T-helper 2 cell treated with Interferon-gamma antibody and Interleukin-4, amounts not matched to agents 5 μg/mL and 100 μg/mL, for 36 hours (primary cell): Measurements from ENCODE around the gene SH3YL1.
"Not testable (repeated sequence)": the region's sequence is repeated elsewhere in the genome, so short reads cannot be mapped to it uniquely, and the experiment has no call there.

Source experiments
- DNase-seq: peaks from one replicate; pipeline ENCODE4 v3.0.0; 2021; ENCODE audit warnings: low spot score
- H3K27ac Mint-ChIP-seq: one replicate; pipeline ENCODE4 v1.8.0; 2021; ENCODE audit warnings: mild to moderate bottlenecking, mixed read lengths
- H3K27me3 Mint-ChIP-seq: one replicate; pipeline ENCODE4 v1.8.0; 2021; ENCODE audit warnings: low read depth, mixed read lengths
- H3K36me3 Mint-ChIP-seq: one replicate; pipeline ENCODE4 v1.8.0; 2021; ENCODE audit warnings: low read depth, mixed read lengths
- H3K4me1 Mint-ChIP-seq: one replicate; pipeline ENCODE4 v1.8.0; 2021; ENCODE audit warnings: low read depth, mixed read lengths
- H3K4me3 Mint-ChIP-seq: one replicate; pipeline ENCODE4 v1.8.0; 2022; ENCODE audit warnings: mild to moderate bottlenecking, moderate library complexity, mixed read lengths
- H3K9me3 Mint-ChIP-seq: one replicate; pipeline ENCODE4 v1.8.0; 2021; ENCODE audit warnings: mixed read lengths

The SH3YL1 gene

DNA sequence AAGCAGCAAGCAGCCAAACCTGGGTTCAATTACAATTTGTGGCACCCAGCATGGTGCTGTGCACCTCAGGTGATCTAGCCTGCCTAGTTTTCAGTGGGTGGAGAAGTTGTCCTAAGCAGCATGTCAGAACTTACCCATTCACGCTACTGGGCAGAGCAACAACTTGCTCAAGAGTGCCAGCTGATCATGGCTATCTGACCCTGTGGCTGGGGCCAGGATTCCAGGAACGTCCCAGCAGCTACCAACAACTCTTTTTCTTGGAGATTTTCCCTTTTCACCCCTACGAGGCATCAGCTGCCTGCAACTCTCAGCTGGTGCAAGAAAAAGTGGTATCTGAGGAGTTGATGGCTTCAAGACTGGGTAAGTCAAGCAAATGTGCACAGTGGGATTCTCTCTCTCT is 83.5 kb downstream of the SH3YL1 start:
- Mint-ChIP-seq H3K4me3 (no peak overlapping the region), H3K4me1 (peaks cover 27% of the 10 kb centered on the region), H3K27me3 (no peaks in the 10 kb centered on the region), H3K36me3 (peaks cover 9% of the 10 kb centered on the region), H3K9me3 (peaks cover 19% of the 10 kb centered on the region), H3K27ac (no peak overlapping the region)
- no peak for DNase-seq

DNA sequence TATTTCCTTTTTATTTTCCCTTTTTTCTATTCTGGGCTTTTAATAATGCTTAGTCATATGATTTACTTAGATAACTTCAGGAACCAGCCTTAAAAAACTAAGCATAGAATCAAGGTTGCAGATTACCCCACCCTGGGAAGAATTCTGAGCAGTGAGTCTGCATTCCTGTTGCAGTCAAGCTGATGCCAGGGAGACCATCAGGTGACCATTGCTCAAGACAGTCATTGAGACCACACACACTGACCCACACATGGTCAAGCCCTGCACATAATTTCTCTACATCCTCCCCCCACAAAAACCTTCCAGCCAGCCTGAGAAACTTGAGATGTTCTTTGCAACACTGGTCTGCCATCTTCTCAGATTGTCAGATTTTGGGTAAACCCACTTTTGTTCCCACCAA is 83.9 kb downstream of the SH3YL1 start:
- Mint-ChIP-seq H3K27ac (no peak overlapping the region), H3K4me3 (no peak overlapping the region), H3K4me1 (peaks cover 31% of the 10 kb centered on the region)

DNA sequence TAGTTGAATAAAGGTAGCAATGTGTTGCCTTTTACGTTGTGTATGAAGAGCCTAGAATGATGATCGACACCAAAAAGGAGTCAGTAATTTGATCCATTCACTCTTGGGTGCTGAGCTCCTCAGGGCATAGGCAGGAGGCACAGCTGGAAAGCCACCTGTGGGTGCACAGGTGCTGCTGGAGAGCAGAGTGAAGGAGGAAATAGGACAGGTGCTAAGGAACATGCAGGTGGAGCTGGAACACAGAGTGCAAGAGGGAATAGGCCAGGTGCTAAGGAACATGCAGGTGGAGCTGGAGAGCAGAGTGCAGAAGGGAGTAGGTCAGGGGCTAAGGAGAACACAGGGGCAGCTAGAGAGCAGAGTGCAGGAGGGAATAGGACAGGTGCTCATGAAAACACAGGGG is 86.1 kb downstream of the SH3YL1 start:
- H3K27ac Mint-ChIP-seq, result no peak overlapping the region
- H3K36me3 Mint-ChIP-seq, result peaks cover 3% of the 10 kb centered on the region
- H3K4me3 Mint-ChIP-seq, result no peak overlapping the region
- no peak for DNase-seq
- H3K27me3 Mint-ChIP-seq, result no peaks in the 10 kb centered on the region
- peaks cover under 1% of the 10 kb centered on the region for H3K9me3 Mint-ChIP-seq
- peaks cover 29% of the 10 kb centered on the region for H3K4me1 Mint-ChIP-seq

More for the DNA sequence above, 83.9 kb downstream of the SH3YL1 start:
- peaks cover 7% of the 10 kb centered on the region for H3K36me3 Mint-ChIP-seq
- peaks cover 15% of the 10 kb centered on the region for H3K9me3 Mint-ChIP-seq
- no peaks in the 10 kb centered on the region for H3K27me3 Mint-ChIP-seq
- no peak for DNase-seq

DNA sequence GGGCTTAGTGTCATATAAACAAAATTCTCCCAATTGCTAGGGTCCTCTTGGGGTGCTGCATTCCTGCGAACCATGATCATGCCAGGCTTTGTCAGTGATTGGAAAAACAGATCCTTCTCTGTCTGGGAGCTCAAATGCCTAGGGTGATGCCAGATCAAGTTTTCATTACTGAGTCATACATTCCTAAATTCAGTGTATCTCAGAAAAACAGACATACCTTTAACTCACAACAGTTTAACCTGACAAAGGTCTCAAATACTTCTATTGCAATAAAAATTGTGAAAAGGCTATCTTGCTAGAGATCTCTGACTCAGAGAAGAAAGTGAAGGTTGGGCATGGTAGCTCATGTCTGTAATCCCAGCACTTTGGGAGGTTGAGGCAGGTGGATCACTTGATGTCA is 86.9 kb downstream of the SH3YL1 start:
- no peak for DNase-seq
- peak overlapping the region; percentile 60 for H3K27ac Mint-ChIP-seq
- no peaks in the 10 kb centered on the region for H3K9me3 Mint-ChIP-seq
- H3K4me3 Mint-ChIP-seq, result peak overlapping the region; percentile 50
- H3K36me3 Mint-ChIP-seq, result peaks cover 3% of the 10 kb centered on the region
- H3K27me3 Mint-ChIP-seq, result no peaks in the 10 kb centered on the region
- peaks cover 29% of the 10 kb centered on the region for H3K4me1 Mint-ChIP-seq

DNA sequence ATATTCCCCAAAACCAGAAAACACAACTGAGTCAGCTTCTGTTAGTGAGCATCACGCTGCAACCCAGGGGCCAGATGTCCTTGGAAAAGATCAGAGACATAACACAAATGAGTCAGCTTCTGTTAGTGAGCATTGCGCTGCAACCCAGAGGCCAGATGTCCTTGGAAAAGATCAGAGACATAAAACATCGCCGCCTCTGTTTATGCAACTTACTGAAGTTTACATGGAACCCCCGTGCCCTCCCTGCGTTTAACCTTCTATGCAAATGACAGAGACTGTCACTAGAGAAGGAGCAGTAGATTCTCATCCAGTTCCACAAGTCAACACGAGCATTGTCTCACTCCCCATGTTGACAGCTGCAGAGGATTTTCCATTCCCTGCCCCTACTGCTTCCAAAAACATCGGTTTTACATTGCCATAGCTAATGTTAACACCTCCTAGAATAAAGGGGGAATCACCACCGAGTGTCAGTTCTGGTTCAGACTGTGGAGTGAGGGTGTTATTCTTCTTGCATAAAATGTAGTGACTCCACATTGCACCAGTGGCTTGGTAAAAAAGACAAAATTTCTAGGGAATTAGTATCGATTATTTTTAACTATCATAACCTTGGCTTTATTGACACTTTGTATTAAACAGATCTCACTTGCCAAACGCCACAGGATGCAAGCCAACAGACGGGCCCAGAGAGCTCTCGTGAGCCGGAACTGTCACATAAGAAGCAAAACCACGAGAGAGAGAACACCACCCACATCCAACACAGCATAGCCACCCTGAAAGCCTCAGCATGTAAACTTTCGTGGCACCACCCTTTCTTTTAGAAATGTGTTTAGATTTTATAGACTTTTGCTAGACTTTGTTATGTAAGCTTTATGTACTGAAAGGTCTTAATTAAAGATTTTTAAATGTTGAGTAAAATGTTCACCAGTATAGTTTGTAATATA is 87.7 kb downstream of the SH3YL1 start:
- no peaks in the 10 kb centered on the region for H3K27me3 Mint-ChIP-seq
- DNase-seq, result peak; percentile 50
- H3K4me3 Mint-ChIP-seq, result peak overlapping the region; percentile 75
- H3K36me3 Mint-ChIP-seq, result peaks cover 2% of the 10 kb centered on the region
- peaks cover 29% of the 10 kb centered on the region for H3K4me1 Mint-ChIP-seq
- no peaks in the 10 kb centered on the region for H3K9me3 Mint-ChIP-seq
- peak overlapping the region; percentile 81 for H3K27ac Mint-ChIP-seq

DNA sequence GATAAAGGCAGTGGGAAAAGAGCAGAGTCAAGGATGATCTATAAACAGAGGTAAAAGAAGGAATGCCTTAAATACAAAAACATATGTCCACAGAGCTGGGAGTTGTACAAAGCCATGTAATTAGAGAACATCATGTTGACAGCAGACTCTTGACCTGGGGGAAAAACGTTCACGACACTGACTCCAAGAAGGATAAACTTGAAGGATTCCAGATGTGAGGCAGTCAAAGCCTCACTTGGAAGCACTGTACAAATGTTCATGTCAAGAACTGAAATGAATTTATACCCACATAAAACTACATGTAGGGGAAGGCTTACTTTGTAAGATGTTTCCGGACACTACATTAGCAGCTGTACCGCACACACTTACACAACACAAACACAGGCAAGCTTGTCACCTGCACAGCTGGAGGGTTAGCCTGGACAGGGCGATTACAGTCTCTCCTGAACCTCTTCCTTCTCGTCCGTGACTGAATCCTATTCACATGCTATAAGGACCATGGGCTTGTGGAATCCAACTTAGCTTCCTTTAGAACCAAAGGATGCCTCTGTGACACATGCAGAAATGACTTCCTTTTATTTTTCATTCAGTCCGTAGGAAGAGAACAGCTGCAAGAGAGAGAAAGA is 88.6 kb downstream of the SH3YL1 start:
- Mint-ChIP-seq H3K27me3 (no peaks in the 10 kb centered on the region), H3K4me3 (peak overlapping the region; percentile 75), H3K36me3 (peaks cover 2% of the 10 kb centered on the region), H3K9me3 (no peaks in the 10 kb centered on the region), H3K4me1 (peaks cover 29% of the 10 kb centered on the region), H3K27ac (peak overlapping the region; percentile 69)
- DNase-seq, result no peak

DNA sequence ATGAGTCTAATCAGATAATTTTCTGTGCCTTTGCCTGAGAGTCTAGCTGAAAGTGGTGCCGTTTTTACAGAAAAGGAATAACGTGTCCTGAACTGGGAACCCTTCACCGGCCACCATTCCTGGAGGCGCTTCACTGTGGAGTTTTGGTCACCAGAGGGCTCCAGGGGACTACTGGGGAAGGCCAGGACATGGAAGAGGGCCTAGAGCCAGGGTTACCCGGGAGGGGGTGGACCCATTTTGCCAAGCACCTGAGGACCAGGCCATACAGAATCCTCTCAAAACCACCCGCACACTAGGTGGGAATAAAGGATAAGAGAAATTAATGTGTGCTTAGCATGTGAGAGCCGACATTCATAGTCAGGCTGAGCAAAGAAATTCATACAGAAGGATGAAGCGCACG is 91.7 kb downstream of the SH3YL1 start:
- H3K4me3 Mint-ChIP-seq, H3K27me3 Mint-ChIP-seq, H3K27ac Mint-ChIP-seq, DNase-seq, H3K36me3 Mint-ChIP-seq, H3K9me3 Mint-ChIP-seq: not testable (repeated sequence)
- H3K4me1 Mint-ChIP-seq, result peaks cover 20% of the 10 kb centered on the region

DNA sequence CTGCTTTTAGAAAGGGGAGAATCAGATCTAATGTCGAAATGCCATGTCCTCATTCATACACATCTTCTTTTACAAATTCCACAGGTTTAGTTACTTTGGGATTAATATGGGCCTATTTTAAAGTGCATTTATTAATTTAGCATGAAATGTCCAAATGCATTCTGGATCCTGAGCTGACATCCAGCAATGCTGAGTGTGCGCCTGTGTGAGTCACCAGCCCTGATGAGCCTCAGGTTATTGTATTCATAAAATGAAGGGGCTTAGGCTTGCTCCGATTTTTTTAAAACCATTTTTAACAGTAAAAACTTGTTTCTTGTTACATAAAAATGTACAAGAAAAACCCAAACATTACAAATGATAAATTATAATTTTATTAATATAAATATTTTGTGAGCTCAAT is 94.1 kb downstream of the SH3YL1 start:
- Mint-ChIP-seq H3K4me3 (no peak overlapping the region), H3K9me3 (peaks cover 4% of the 10 kb centered on the region), H3K27ac (no peak overlapping the region), H3K27me3 (no peaks in the 10 kb centered on the region), H3K36me3 (no peaks in the 10 kb centered on the region), H3K4me1 (no peaks in the 10 kb centered on the region)
- no peak for DNase-seq
